Measurements from ENCODE around the gene ABTB2. TPM values are rescaled to one million over a fixed set of nuclear protein-coding genes. Genes with fewer than 3 reads are reported as not detected.
A peak's percentile ranks its signal among the peaks of the same experiment; 100 is the strongest.
"Not testable (repeated sequence)": the region's sequence is repeated elsewhere in the genome, so short reads cannot be mapped to it uniquely, and the experiment has no call there.

The ABTB2 gene
- total RNA-seq, 1 experiment from 2014 or later: 3.2 TPM

DNA sequence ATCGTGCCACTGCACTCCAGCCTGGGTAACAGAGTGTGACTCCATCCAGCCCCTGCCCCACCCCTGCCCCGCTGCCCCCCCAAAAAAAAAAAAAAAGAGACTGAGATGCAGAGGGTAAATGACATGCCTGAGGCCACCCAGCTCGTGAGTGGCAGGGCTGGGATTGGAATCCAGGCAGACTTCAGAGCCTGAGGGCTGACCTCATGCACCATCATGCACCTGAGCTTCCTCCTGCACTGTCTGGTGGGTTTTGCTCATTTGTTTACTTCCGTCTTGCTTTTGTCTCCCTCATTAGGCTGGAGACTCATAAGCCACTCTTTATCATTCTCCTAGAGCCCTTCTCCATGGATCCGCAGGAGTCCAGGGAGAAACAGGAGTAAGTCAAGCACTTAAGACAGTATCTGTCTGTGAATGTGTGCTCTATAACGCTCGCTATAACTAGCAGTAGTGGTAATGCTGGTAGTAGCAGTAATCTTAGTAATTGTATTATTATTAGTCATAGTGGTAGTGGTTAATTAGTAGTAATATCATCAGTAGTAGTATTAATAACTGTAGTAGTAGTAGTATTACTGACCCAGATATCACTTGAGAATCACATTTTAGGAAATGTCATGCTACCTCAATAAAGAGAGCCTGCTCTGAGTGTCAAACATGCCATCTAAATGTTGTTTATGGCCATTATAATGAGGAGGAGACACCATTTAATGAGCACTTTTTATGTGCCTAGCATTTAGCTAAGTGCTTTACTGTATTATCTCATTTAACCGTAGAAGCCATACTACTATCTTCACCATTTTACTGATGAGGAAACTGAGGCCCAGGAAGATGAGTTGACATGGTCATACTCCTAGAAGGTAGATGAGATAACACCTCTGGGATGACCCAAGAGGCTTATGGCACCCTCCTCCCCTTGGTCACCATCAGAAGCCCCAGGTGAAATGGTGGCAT is 167.3 kb downstream of the ABTB2 start:
- DNase-seq (ENCODE audit: low read depth): no peak

DNA sequence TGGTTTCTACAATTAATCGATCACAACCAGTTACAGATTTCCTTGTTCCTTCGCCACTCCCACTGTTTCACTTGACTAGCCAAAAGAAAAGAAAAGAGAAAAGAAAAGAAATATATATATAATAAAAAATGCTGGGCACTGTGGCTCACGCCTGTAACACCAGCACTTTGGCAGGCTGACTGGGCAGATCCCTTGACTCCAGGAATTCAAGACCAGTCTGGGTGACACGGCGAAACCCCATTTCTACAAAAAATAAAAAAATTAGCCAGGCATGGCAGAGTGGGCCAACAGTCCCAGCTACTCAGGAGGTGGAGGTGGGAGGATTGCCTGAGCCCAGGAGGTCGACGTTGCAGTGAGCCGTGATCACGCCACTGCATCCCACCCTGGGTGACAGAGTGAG is 168.6 kb downstream of the ABTB2 start:
- DNase-seq (ENCODE audit: low read depth): no peak

DNA sequence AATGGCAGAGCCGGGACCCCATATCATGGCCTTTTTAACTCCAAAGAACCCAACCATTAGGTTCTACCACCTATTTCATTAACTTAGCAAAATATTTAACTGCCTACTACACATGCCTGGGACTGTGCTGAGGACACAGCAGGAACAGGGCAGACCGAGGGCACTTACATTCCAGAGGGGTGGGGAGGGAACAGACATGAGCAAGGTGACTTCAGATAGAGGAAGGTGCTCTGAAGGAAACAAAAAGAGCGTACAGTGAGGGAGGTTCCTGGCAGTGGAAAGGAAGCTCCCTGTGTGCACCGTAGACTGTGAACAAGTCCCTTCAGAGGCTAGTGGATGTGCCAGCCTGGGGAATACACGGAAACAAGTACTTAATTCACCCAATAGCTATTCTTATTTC is 169.6 kb downstream of the ABTB2 start:
- no peak for DNase-seq (ENCODE audit: low read depth)

DNA sequence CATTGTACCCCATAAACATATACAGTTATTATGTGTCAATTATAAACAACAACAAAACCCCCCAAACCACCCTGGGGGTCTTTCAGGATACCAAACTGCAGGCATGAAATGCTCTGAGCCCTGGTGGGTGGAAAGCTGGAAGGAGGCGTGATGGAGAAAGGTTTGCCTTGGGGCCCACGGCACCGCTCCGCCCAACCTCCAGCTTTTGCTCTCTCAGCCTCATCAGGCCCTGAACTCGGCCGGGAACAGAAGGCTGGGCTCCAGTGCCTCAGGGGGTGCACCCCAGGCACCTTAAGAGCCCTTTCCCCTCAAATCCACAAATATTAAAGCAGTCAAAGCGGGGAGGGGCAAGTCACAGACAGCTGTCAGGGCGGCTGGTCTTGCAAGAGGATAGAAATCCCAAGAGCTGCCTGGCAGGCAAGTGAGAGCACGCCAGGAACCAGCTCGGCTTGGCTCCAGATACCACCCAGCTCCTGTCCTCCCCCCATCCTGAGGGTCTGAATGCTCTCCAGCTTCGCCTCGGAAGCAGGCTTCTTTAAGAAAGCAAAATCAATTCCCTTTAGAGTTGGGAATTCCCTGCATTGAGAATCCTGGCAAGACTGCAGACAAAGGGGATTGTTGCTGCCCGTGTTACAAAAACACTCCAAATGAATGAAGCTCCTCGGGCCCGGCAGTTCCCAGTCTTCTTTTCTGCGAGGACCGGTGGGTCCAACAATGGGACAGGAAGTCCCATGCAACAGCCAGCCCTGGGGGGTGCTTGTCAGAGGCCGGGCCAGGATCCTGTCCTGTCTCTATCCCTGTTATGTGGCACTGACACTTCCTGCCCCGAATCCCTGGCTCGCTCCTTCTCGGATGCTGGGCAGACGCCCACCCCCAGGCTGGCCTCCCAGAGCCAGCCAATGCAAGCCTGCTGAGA is 171.6 kb downstream of the ABTB2 start:
- no peak for DNase-seq (ENCODE audit: low read depth)

DNA sequence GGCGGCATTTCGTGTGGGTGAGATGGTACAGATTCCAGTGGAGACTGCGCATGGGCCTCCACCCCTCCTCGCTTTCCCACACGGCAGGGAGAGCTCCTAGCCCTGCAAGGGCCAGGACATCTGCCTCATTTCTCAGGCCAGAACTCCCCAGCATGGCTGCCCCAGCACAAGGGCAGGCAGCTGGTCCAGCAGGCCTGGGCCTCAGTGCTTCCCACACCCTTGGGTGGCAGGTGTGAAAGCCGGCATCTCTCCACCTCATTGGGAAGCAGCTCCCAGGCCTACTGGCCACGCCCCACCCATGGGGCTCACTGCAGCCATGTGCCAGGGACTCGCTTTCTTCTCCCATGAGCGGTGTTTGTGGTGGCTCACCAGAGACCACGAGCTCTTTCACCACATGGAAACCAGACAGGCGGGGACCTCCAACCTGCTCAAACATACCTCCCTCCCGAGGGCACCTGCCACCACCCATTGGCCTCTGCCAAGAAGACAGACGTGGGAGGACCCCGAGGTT is 173.2 kb downstream of the ABTB2 start:
- no peak for DNase-seq (ENCODE audit: low read depth)

DNA sequence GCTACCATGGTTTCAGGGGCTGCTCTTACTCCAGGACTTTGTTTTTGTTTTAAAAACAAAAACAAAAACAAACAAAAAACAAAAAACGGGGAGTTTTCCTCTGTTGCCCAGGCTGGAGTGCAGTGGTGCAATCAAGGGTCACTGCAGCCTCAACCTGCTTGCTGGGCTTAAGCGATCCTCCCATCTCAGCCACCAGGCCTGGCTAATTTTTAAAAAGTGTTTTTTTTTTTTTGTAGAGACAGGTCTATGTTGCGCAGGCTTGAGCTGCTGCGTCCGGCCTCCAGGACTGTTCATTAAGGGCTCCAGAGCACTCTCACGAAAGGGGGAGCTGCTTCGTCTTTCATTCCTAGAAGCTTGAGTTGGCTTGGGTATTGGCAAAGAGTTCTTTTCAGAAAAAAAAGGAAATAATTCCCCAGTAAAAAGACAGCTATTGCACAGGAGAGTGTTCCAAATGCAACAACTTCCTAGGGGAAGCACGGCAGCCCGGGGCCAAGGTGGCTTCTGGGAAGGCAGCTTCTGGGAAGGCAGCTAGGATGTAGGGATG is 173.9 kb downstream of the ABTB2 start:
- no peak for DNase-seq (ENCODE audit: low read depth)

DNA sequence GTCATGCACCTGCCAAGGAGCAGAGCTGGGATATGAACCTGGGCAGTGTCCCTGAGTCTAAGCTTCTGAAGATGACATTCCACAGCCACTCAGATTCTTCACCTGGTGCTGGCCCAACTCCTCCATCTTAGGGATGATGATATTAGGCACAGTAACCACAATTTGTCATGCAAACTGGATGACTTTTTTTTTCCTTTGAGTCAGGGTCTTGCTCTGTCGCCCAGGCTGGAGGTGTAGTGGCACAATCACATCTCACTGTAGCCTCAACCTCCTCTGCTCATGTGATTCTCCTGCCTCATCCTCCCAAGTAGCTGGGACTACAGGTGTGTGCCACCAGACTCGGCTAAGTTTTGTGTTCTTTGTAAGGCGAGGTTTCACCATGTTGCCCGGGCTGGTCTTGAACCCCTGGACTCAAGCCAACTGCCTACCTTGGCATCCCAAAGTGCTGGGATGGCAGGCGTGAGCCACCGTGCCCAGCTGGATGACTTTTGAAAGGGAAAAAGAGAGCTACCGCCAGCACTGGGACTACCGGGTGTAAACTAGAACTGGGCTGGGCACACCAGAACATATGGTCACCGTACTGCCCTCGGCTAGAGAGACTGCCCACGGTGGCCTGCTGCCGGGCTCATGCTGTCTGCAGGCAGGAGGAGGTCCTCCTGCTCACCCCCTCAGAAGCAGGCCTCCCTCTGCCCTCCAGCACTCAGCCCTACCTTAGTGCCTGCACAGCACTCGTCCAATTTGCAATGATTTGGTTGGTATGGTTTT is 174.7 kb downstream of the ABTB2 start:
- no peak for DNase-seq (ENCODE audit: low read depth)

DNA sequence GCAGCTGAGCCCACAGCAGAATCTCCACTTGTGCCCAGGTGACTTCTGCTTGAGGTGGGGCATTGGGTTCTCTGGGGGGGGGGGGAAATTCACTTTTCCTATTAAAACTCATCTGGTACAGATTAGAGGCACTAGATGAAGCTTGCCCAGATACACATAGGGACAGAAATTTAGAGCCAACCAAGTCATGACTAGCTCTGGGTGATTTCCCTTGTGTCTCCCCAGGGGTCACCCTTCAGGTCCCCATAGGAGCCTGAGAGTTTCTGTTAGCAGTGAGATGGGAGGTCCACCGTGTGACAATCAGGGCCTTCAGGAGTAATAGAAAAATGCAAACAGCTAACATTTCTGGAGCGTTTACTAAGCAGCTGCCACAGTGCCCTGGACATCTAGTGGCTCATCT is 175.4 kb downstream of the ABTB2 start:
- no peak for DNase-seq (ENCODE audit: low read depth)

DNA sequence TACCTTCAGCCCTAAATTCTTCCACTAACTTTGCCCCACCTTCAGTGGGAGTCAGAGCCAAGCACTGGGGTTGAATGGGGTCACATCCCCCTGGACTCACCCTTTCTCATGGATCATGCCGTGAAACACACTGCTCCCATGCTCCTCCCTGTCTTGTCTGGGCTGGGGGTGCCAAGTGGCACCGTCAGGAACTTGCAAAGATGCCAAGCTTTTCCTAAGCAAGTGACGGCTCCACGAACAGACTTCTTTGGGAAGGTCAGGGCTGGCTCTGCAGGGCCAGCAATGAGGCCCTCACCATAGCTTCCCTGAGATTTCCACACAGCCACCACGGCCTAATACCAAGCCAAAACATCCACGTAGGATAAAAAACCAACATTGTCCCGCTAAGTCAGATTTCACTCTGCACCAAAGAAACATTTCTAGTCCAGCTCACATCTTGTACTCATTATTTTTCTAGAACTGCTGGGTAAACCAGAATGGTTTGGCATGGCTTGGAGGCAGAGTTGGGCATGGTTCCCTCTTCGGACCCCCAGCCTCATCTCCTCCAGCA is 175.9 kb downstream of the ABTB2 start:
- DNase-seq (ENCODE audit: low read depth): no peak

DNA sequence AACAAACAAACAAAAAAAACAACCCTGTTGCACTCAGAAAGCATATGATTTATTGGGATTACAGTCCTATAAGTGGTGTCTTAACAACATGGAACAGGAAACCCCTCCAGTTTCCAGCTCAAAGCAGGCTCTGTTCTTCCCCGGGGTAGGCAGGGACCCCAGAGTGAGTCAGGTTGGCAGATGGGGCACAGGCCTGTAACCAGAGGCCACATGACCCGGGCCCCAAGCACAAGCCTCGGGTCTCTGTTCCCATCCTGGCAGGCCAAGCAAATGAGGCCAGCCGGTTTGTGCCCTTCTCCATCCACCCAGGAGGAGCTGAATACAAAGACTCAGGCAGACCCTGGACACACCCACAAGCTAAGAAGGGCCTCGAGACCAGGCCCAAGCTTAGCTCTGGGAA is 176.6 kb downstream of the ABTB2 start:
- DNase-seq (ENCODE audit: low read depth): no peak

DNA sequence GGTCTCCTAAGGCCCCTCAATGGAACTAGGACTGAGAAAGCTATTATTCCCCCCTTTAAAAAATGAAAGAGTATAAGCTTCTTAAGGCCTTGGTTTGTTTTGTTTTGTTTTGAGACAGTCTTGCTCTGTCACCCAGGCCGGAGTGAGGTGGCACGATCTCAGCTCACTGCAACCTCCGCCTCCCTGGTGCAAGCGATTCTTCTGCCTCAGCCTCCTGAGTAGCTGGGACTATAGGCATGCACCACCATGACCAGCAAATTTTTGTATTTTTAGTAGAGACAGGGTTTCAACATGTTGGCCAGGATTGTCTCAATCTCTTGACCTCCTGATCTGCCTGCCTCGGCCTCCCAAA is 177.0 kb downstream of the ABTB2 start:
- not testable (repeated sequence) for DNase-seq (ENCODE audit: low read depth)

DNA sequence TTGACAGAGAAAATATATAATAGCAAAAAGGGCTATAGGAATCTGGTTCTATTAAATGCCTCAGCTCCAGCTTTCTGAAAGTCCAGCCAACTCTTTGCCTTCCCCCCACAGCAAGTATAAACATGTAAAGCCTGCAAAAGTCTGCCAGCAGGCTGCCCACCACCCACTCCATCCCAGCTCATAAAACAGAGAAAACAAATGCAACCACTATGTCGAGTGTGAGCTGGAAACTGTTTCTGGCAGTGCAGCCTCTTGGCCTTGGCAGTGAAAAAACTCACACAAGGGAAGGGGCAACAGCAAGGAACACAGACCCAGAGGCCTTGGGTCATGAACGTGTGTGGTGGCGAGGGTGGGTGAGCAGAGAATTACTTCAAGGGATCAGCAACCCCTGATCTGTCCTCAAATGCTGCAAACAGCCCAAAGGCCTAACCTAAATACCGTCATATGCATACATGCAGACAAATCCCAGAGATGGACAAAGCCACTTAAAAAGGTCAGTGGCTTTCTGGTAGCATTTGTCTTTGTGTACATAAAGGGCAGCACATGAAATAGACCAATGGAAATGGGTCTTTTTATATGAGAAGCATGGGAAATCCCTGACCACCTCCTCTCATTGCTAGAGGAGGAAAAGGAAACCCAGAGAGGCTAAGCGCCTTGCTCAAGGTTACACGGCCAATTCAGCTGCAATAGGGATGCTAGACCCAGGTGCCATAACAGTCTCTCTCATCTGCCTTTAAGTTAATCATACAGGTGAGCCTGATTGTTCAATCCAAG is 177.6 kb downstream of the ABTB2 start:
- no peak for DNase-seq (ENCODE audit: low read depth)

DNA sequence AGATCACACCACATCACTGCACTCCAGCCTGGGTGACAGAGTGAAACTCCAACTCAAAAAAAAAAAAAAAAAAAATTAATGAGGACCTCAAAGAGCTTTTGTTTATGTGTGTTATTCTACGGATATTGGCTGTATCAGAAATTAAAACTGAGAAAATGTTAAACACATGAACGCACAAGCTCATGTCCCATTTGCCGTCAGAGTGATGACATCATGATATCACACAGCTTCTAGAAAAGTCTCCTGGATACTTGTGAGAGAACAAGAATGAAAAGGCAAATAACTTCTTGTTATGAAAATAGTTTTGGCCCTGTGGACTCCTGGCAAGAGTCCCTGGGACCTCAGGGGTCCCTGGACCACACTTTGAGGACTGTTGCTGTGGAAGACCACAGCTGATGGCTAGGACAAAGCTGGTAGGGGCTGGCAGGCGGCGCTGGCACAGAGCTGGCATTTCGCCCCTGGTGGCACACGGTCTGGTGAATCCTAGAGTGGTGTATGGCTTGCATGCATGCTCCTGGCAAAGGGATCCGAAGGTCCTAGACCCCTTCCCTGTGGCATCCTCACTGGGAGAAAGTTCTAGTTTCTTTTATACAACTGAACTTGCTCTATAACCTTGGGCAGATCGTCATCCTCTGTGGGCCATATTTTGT is 178.7 kb downstream of the ABTB2 start:
- DNase-seq (ENCODE audit: low read depth): no peak

DNA sequence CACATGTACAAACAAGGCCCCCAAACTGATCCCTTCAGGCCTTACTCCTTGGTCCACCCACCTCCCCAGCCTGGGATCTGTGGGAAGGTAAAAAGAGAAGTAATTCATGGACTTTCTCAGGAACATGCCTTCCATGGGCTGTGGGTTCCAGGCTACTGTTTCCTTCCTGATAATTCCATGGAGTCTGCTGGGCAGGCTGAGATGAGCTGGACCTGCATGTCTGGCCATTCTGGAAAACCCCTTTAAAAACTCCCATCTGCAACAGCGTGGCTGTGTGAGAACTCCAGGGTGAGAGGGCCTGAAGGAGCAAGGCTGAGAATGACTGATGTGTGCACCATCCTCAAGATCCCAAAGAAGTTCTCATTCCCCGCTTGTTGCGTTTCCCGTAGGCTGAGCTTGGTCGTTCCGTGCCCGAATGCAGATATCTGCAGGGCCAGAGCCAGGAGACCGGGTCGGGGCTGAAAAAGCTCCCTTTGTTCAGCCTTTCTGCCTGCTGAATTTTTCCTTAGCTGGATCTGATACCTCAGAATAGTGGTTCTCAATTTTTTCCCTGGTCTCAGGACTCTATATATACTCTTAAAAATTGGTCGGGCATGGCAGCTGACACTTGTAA is 179.5 kb downstream of the ABTB2 start:
- no peak for DNase-seq (ENCODE audit: low read depth)

DNA sequence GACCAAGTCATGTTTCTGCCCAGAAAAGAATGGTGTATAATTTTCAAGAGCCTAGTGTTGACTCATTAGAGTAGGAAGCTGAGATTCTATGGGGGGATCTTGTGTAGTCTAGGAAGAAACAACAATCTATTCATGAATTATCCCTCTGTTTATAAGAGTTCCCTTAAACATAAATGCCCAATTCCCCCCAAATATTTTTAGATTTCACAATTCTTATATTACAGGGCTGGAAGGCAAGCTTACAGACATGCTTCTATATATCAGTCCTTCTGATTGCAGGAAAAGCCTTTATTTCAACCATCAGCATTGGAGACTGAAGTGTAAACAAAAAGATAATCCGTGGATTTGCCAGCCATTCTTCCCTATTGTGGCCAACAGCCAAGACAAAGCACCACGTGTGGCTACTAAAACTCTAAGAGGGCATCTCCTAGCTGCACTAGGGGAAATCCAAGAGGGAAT is 181.0 kb downstream of the ABTB2 start:
- peak; percentile 50 for DNase-seq (ENCODE audit: low read depth)

DNA sequence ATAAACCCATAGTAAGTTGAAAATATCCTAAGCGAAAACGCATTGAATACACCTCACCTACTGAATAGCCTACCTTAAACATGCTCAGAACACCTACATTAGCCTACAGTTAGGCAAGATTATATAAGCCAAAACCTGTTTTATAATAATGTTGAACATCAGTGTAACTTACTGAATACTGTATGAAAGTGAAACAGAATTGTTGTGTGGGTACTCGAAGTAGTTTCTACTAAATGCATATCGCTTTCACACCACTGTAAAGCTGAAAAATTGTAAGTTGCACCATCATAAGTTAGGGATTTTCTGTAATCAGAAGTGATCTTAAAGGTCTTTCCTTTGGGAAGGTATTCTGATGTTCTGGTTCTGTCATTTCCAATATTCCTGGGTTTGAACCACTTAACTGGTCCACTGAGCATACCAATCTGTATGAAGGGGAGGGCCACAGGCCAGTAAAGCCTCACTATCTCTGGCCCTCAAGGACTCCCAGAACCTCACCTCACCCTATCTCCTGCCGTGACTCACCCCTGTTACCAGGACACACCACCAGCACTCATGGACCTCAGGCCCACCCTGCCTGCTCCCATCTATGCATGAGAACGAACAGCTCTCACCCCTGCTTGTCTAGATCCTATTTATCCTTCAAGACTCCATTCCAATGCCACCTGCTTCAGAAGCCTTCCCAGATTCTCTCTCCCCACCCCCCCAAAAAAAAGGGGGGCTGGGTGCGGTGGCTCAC is 182.4 kb downstream of the ABTB2 start:
- DNase-seq (ENCODE audit: low read depth): no peak

DNA sequence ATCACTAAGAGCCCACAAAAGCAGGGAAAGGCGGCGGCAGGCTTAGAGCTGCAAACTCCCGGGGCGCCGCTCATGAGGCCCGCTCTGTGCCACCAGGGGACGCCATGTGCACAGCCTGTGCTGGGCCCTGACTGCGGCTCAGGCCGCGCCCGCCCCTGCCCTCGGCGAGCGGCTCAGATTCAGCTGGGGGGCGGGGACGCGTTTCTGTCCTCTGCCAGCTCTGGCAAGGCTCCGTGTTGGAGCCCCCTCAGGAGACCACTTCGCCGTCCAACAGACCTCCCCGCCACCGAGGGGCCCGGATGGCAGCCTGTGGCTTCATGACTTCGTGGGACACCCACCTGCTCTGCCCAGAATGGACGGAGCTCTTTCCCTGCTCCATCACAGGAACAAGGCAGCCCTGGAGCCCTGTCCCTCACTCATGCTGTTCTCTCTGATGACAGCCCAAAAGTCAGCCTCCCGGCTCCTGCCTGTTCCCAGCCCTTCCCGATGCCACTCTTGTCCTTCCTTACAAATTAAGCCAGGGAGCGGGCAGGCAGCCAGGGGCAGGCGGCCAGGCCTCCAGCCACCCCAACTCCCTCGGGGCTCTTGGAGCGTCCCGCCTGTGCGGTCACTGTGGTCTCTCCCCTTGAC is 183.3 kb downstream of the ABTB2 start:
- DNase-seq (ENCODE audit: low read depth): peak; percentile 90

DNA sequence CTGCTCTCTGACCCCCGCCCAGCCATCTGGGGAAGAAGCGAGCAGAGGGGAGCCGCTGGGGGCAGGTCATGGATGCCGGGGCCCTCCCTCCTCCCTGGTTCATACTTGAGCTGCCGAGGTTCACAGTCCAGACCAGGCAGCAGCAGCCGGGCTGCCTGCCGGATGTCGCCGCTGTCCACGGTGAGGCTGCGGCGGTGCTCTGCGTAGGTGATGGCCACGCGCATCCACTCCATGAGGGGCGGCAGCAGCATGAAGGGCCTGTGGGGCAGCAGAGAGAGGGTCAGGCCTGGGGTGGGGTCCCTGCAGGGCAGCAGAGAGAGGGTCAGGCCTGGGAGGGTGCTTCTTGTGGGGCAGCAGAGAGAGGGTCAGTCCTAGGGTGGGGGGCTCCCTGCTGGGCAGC is 184.8 kb downstream of the ABTB2 start:
- no peak for DNase-seq (ENCODE audit: low read depth)

All from M059J (cell line).